Measurements from ENCODE around the gene SPDYE5. TPM values are rescaled to one million over a fixed set of nuclear protein-coding genes. Genes with fewer than 3 reads are reported as not detected.

The SPDYE5 gene
- total RNA-seq, 1 experiment from 2014 or later = not detected

Other genes with a start within 250 kb of the SPDYE5 start
- gene TRIM73, start 96.7 kb upstream of the SPDYE5 start, total RNA-seq (2021; ENCODE audit: unreplicated experiment) = 8.8 TPM
- 61.0 TPM for gene POM121C, start 6.0 kb upstream of the SPDYE5 start, total RNA-seq (2021; ENCODE audit: unreplicated experiment)
- 22.1 TPM for gene HIP1, start 246.6 kb downstream of the SPDYE5 start, total RNA-seq (2021; ENCODE audit: unreplicated experiment)

All from HCT116 (cell line).